Caco-2 (cell line): ENCODE results near the gene CLDN20. TPM values are rescaled to one million over a fixed set of nuclear protein-coding genes. Genes with fewer than 3 reads are reported as not detected.

Source experiments
- BruUV-seq: library from RNA; stranded (reverse); fragments of 400-500 nt; replicated peaks from 2 replicates; lab custom pipeline; 2021; lab: Mats Ljungman, UMichigan
- CTCF ChIA-PET: fragments of 300-600 bp; sonication (Branson Sonifier 250); formaldehyde crosslinking; loops from one replicate; lab custom pipeline; 2022; ENCODE audit warnings: antibody characterized with exemption; lab: Charles Lee
- POLR2A ChIA-PET: fragments of 300-600 bp; sonication (Branson Sonifier 250); formaldehyde crosslinking; loops from one replicate; lab custom pipeline; 2022; ENCODE audit warnings: antibody characterized with exemption; lab: Charles Lee
- DNase-seq, 2 experiments: peaks; one replicate each; pipeline versions ENCODE4 v3.0.0 to v3.0.0-alpha.2; 2020 to 2022
- H3K27me3 ChIP-seq: replicated peaks from 2 replicates; pipeline ENCODE4 v1.6.0; 2011; ENCODE audit warnings: low read length; ENCODE audit not compliant: control insufficient read depth, insufficient read depth
- H3K36me3 ChIP-seq: 2 replicates; pipeline ENCODE4 v1.5.1; 2011; ENCODE audit warnings: low read length; ENCODE audit not compliant: control insufficient read depth, insufficient read depth
- H3K4me1 ChIP-seq: fragments of 250-450 bp; sonication (Bioruptor Pico); 2 replicates; pipeline ENCODE4 v1.5.1; 2020; ENCODE audit warnings: mild to moderate bottlenecking
- H3K4me3 ChIP-seq: 2 replicates; pipeline ENCODE4 v1.5.1; 2011; ENCODE audit warnings: low read depth, mild to moderate bottlenecking, control low read depth, low read length
- H3K9me3 ChIP-seq: fragments of 250-450 bp; sonication (Bioruptor Pico); 2 replicates; pipeline ENCODE4 v1.5.1; 2020; ENCODE audit warnings: mild to moderate bottlenecking, moderate library complexity
- H3K27ac Mint-ChIP-seq: one replicate; pipeline ENCODE4 v1.8.0; 2022; ENCODE audit warnings: mixed read lengths; ENCODE audit not compliant: unreplicated experiment
- H3K27me3 Mint-ChIP-seq: one replicate; pipeline ENCODE4 v1.8.0; 2022; ENCODE audit warnings: mixed read lengths; ENCODE audit not compliant: insufficient read depth, unreplicated experiment
- H3K36me3 Mint-ChIP-seq: one replicate; pipeline ENCODE4 v1.8.0; 2022; ENCODE audit warnings: mild to moderate bottlenecking, mixed read lengths; ENCODE audit not compliant: insufficient read depth, unreplicated experiment
- H3K4me1 Mint-ChIP-seq: one replicate; pipeline ENCODE4 v1.8.0; 2022; ENCODE audit warnings: low read depth, mixed read lengths; ENCODE audit not compliant: unreplicated experiment
- H3K4me3 Mint-ChIP-seq: one replicate; pipeline ENCODE4 v1.8.0; 2022; ENCODE audit warnings: mild to moderate bottlenecking, moderate library complexity, mixed read lengths; ENCODE audit not compliant: unreplicated experiment
- H3K9me3 Mint-ChIP-seq: one replicate; pipeline ENCODE4 v1.8.0; 2022; ENCODE audit warnings: mixed read lengths; ENCODE audit not compliant: unreplicated experiment
- intact Hi-C: fragments of 100-400 bp; cut with micrococcal nuclease; formaldehyde crosslinking; loops from one replicate; pipeline ENCODE4 v1.10.0; 2022; ENCODE audit not compliant: unreplicated experiment
- total RNA-seq: library from RNA; stranded (reverse); gene quantifications from 2 replicates; pipeline ENCODE4 v1.2.3, GENCODE V29; 2022
- TF ChIP-seq, protein P1 (sequence below), 2 experiments: fragments of 200-600 bp in 1 of 2; IDR thresholded peaks; 1 replicate in 1 of 2; 2 replicates in 1 of 2; pipeline versions ENCODE4 v1.5.1 to v1.8.0; 2011 to 2022; ENCODE audit warnings: antibody characterized with exemption in 1 of 2, control low read depth in 1 of 2, inconsistent platforms in 1 of 2, low read depth in 1 of 2, low read length in 1 of 2, mild to moderate bottlenecking in 1 of 2, moderate library complexity in 1 of 2; ENCODE audit not compliant: insufficient read depth in 1 of 2, severe bottlenecking in 1 of 2, unreplicated experiment in 1 of 2

Gene CLDN20
- total RNA-seq, 1 experiment from 2014 or later, result not detected

DNA sequence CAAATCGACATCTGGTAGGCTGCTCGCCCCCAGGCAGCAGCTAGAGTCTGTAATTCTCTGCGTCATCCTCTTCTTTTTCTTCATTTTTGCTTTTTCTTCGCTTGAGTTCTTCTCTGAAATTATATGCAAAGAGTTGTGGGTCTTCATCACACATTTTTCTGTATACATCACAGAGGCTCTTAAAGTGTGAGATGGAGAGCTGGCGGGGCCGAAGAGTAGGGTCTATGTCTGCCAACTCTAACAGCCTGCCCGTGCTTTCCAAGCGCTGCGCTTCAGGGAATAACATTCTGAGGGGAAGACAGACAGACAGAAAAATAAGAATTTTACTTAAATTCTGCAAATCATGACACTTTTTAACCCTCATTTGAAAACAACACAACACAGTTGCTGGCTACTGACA is 6.0 kb upstream of the CLDN20 start:
- H3K4me3 Mint-ChIP-seq, result no peak overlapping the region
- no TSS peak for BruUV-seq
- Histone ChIP-seq H3K4me1 (no peaks in the 10 kb centered on the region), H3K27me3 (no peaks in the 10 kb centered on the region), H3K9me3 (no peaks in the 10 kb centered on the region), H3K4me3 (no peak overlapping the region), H3K36me3 (no peaks in the 10 kb centered on the region)
- TF ChIP-seq, protein P1, sequence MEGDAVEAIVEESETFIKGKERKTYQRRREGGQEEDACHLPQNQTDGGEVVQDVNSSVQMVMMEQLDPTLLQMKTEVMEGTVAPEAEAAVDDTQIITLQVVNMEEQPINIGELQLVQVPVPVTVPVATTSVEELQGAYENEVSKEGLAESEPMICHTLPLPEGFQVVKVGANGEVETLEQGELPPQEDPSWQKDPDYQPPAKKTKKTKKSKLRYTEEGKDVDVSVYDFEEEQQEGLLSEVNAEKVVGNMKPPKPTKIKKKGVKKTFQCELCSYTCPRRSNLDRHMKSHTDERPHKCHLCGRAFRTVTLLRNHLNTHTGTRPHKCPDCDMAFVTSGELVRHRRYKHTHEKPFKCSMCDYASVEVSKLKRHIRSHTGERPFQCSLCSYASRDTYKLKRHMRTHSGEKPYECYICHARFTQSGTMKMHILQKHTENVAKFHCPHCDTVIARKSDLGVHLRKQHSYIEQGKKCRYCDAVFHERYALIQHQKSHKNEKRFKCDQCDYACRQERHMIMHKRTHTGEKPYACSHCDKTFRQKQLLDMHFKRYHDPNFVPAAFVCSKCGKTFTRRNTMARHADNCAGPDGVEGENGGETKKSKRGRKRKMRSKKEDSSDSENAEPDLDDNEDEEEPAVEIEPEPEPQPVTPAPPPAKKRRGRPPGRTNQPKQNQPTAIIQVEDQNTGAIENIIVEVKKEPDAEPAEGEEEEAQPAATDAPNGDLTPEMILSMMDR (IDR thresholded peaks at IDR 0.05; ENCODE audit: insufficient read depth in 1 of 2, low read depth in 1 of 2, low read length in 1 of 2, severe bottlenecking in 1 of 2, unreplicated experiment in 1 of 2), result no peak
- no peak for DNase-seq
- CTCF ChIA-PET, result no interaction called here
- intact Hi-C loops, result no loop called here
- no peak overlapping the region for H3K27ac Mint-ChIP-seq
- H3K9me3 Mint-ChIP-seq, result no peaks in the 10 kb centered on the region
- H3K36me3 Mint-ChIP-seq, result peaks cover 43% of the 10 kb centered on the region
- no peaks in the 10 kb centered on the region for H3K27me3 Mint-ChIP-seq
- POLR2A ChIA-PET, result no interaction called here
- no peaks in the 10 kb centered on the region for H3K4me1 Mint-ChIP-seq

DNA sequence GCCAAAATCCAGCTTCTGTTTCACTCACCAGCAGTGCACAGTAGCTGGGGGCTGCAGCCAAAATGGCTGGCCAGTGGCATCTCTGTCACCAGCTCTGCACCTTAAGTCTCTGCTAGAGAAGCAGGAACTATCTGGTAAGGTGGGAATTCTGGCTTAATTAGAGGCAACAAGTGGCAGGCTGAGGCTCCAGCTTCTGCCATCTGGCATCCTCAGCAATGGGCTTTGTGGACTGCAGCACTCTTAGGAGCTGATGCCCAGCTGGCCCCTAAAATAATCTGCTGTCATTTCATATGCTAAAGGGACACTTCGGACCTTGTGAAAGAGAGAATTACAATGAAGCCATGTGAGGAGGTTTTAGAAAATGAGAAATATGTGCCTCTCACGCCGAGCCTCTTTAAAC is 4.6 kb upstream of the CLDN20 start:
- TF ChIP-seq, protein P1 (IDR thresholded peaks at IDR 0.05; ENCODE audit: insufficient read depth in 1 of 2, low read depth in 1 of 2, low read length in 1 of 2, severe bottlenecking in 1 of 2, unreplicated experiment in 1 of 2), result no peak
- intact Hi-C loops, result no loop called here
- no TSS peak for BruUV-seq
- CTCF ChIA-PET, result no interaction called here
- Histone ChIP-seq H3K4me1 (no peaks in the 10 kb centered on the region), H3K36me3 (no peaks in the 10 kb centered on the region), H3K27me3 (no peaks in the 10 kb centered on the region), H3K9me3 (no peaks in the 10 kb centered on the region), H3K4me3 (no peak overlapping the region)
- no peak overlapping the region for H3K27ac Mint-ChIP-seq
- no peak overlapping the region for H3K4me3 Mint-ChIP-seq
- no peaks in the 10 kb centered on the region for H3K9me3 Mint-ChIP-seq
- no peak for DNase-seq
- H3K27me3 Mint-ChIP-seq, result no peaks in the 10 kb centered on the region
- POLR2A ChIA-PET, result no interaction called here
- H3K36me3 Mint-ChIP-seq, result peaks cover 32% of the 10 kb centered on the region
- H3K4me1 Mint-ChIP-seq, result no peaks in the 10 kb centered on the region

DNA sequence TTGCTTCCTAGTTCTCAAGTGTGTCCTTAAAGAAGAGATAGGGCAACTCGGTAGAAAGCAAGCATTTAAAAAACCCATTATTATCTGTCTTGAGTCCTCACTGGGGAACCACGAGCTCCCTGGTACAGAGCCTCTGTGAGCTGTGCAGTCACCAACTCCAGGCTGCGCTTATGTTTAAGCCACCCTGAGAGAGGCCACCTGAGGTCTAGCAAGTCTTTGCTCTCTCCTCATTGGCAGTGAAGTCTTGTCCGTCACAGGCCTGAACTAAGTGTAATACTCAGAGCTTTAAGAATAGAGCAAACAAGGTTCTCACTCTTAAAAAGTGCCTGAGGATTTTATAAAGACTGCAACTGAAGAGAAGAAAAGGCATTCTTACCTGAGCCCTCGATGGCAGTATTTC is 3.9 kb upstream of the CLDN20 start:
- no peaks in the 10 kb centered on the region for H3K27me3 ChIP-seq
- no peaks in the 10 kb centered on the region for H3K36me3 ChIP-seq
- no peaks in the 10 kb centered on the region for H3K4me1 ChIP-seq
- POLR2A ChIA-PET, result no interaction called here
- TF ChIP-seq, protein P1 (IDR thresholded peaks at IDR 0.05; ENCODE audit: insufficient read depth in 1 of 2, low read depth in 1 of 2, low read length in 1 of 2, severe bottlenecking in 1 of 2, unreplicated experiment in 1 of 2), result no peak
- no peak overlapping the region for H3K4me3 ChIP-seq
- Mint-ChIP-seq H3K4me1 (no peaks in the 10 kb centered on the region), H3K9me3 (no peaks in the 10 kb centered on the region), H3K27me3 (no peaks in the 10 kb centered on the region), H3K27ac (no peak overlapping the region), H3K4me3 (no peak overlapping the region), H3K36me3 (peaks cover 29% of the 10 kb centered on the region)
- no TSS peak for BruUV-seq
- CTCF ChIA-PET, result no interaction called here
- H3K9me3 ChIP-seq, result no peaks in the 10 kb centered on the region
- DNase-seq, result no peak
- intact Hi-C loops, result no loop called here
